Adrenal gland (tissue), 12 donors: ENCODE measurements around the gene RYR2. TPM values are rescaled to one million over a fixed set of nuclear protein-coding genes. Genes with fewer than 3 reads are reported as not detected.
"Not testable (repeated sequence)": the region's sequence is repeated elsewhere in the genome, so short reads cannot be mapped to it uniquely, and the experiment has no call there.

Source experiments
- DNase-seq, 7 donors: peaks; one replicate each; pipeline ENCODE4 v3.0.0-alpha.2; 2019 to 2020
- H3K27ac ChIP-seq, 5 donors: fragments of 200-600 bp; sonication (generic) in 4 of 5; 1 replicate in 3 of 5; 2 replicates in 2 of 5; pipeline versions ENCODE4 v1.5.1 to v1.8.0; 2016 to 2020; ENCODE audit warnings: mild to moderate bottlenecking in 1 of 5
- H3K27me3 ChIP-seq: fragments of 200-600 bp; 2 replicates; pipeline ENCODE4 v1.8.0; 2021
- H3K36me3 ChIP-seq, 2 donors: fragments of 200-600 bp; replicated peaks in 1 of 2; 1 replicate in 1 of 2; 2 replicates in 1 of 2; pipeline versions ENCODE4 v1.5.1 to v1.8.0; 2018 to 2022
- H3K4me1 ChIP-seq, 2 donors: fragments of 200-600 bp; replicated peaks in 1 of 2; 1 replicate in 1 of 2; 2 replicates in 1 of 2; pipeline versions ENCODE4 v1.5.1 to v1.8.0; 2018 to 2021
- H3K4me3 ChIP-seq, 4 donors: fragments of 200-600 bp; sonication (generic) in 3 of 4; one replicate each; pipeline ENCODE4 v1.5.1; 2016 to 2018
- H3K9me3 ChIP-seq, 3 donors: fragments of 200-600 bp; sonication (generic) in 1 of 3; replicated peaks in 1 of 3; 1 replicate in 2 of 3; 2 replicates in 1 of 3; pipeline versions ENCODE4 v1.5.1 to v1.8.0; 2016 to 2021
- CTCF ChIP-seq, 6 experiments: fragments of 450-650 bp in 4 of 6; fragments of 200-600 bp in 2 of 6; sonication (generic) in 1 of 6; IDR thresholded peaks; 1 replicate in 5 of 6; 2 replicates in 1 of 6; pipeline versions ENCODE4 v1.5.1 to v1.8.0; 2016 to 2021; ENCODE audit warnings: antibody characterized with exemption in 6 of 6, mild to moderate bottlenecking in 2 of 6, moderate library complexity in 1 of 6
- POLR2A ChIP-seq, 2 donors: fragments of 450-650 bp; IDR thresholded peaks; one replicate each; pipeline ENCODE4 v1.6.1; 2017; ENCODE audit warnings: antibody characterized with exemption in 2 of 2, mild to moderate bottlenecking in 2 of 2, moderate library complexity in 1 of 2
- WGBS, 4 donors: extraction: QIAGEN DNeasy Blood & Tissue Kit in 2 of 4; methylation state at CpG; one replicate each; pipeline versions ENCODE4 v1.1.5 to v1.1.7; 2013 to 2017; 5-methylcytosine and 5-hydroxymethylcytosine counted together
- intact Hi-C, 2 donors: fragments of 100-400 bp; cut with DNase I; formaldehyde crosslinking; loops; one replicate each; pipeline versions ENCODE4 v1.14.1 to v1.15.0; 2022 to 2023
- polyA plus RNA-seq, 3 donors: library from polyadenylated mRNA; stranded (reverse); fragments of 200-250 nt in 2 of 3; fragments of 350-450 nt in 1 of 3; fragmentation: Illumina TruSeq in 1 of 3; extraction: RNeasy Lipid Tissue Mini Kit (QIAGEN cat#74804) in 1 of 3; gene quantifications; one replicate each; pipeline ENCODE4 v1.2.3, GENCODE V29; 2013 to 2014
- total RNA-seq, 9 donors: library from RNA; depleted of rRNA in 4 of 9; stranded (reverse); fragments of >200 nt in 4 of 9; fragments of 120-200 nt in 1 of 9; fragmentation: NEBNext Ultra II Directional in 1 of 9; extraction: Animal tissue kit (Norgen Biotek cat#: 25700) in 1 of 9; gene quantifications; one replicate each; pipeline versions ENCODE4 v1.1.0 to v1.2.4, GENCODE V29; 2013 to 2023
- donor health status: healthy with polysubstance abuse.
- donor health status: Bipolar disorder and iron deficiency.
- donor health status: DM: yes; HTN: yes; CAD: no.
- donor health status: DM: no; HTN: no; CAD: no.
- donor health status: DM: no; HTN: no; CAD: no.
- donor health status: DM: yes; HTN: yes; CAD: no.

The RYR2 gene
- total and polyA plus RNA-seq, 12 donors, result 0.07 to 6.3 (median 0.18) TPM; not detected in 1

- no peaks in the 10 kb centered on the region for H3K9me3 ChIP-seq
- H3K4me1 ChIP-seq, result no peaks in the 10 kb centered on the region
- WGBS, 4 donors, result 58 to 66% (median 60%) methylated on average over 2 of the region's 2 CpGs
- H3K4me3 ChIP-seq, result no peak overlapping the region
- no peaks in the 10 kb centered on the region for H3K36me3 ChIP-seq
- peaks cover 4% of the 10 kb centered on the region for H3K27me3 ChIP-seq
- intact Hi-C loops, result no loop called here
- TF ChIP-seq CTCF (IDR thresholded peaks at IDR 0.05) (no peak), POLR2A (IDR thresholded peaks at IDR 0.05) (no peak)
- DNase-seq, result no peak
- H3K27ac ChIP-seq, result no peak overlapping the region
These were observed 770.1 kb downstream of the RYR2 start for GRCh38 chr1:237812061-237812460.

- TF ChIP-seq POLR2A (IDR thresholded peaks at IDR 0.05) (no peak), CTCF (IDR thresholded peaks at IDR 0.05) (peak in 1 of 6 experiments; percentile 40)
- WGBS, 4 donors, result 38 to 42% (median 41%) methylated on average over 5 of the region's 5 CpGs
- Histone ChIP-seq H3K27me3 (no peaks in the 10 kb centered on the region), H3K4me3 (no peak overlapping the region), H3K9me3 (no peaks in the 10 kb centered on the region), H3K4me1 (no peaks in the 10 kb centered on the region), H3K36me3 (no peaks in the 10 kb centered on the region), H3K27ac (no peak overlapping the region)
- no peak for DNase-seq
- intact Hi-C loops, result no loop called here
These were observed 772.4 kb downstream of the RYR2 start for GRCh38 chr1:237814319-237814924.

GRCh38 chr1:237817277-237817676 is 775.3 kb downstream of the RYR2 start:
- Histone ChIP-seq H3K4me1 (no peaks in the 10 kb centered on the region), H3K36me3 (no peaks in the 10 kb centered on the region), H3K27ac (no peak overlapping the region), H3K27me3 (no peaks in the 10 kb centered on the region), H3K4me3 (no peak overlapping the region), H3K9me3 (no peaks in the 10 kb centered on the region)
- TF ChIP-seq POLR2A (IDR thresholded peaks at IDR 0.05) (no peak), CTCF (IDR thresholded peaks at IDR 0.05) (no peak)
- WGBS, 4 donors, result 20 to 27% (median 22%) methylated on average over 1 of the region's 1 CpG
- intact Hi-C loops, result no loop called here
- no peak for DNase-seq

- WGBS, 4 donors, result 70 to 93% (median 86%) methylated on average over 4 to 9 of the region's 9 CpGs
- H3K4me1 ChIP-seq, H3K27ac ChIP-seq, H3K27me3 ChIP-seq, H3K36me3 ChIP-seq, intact Hi-C loops, DNase-seq, H3K9me3 ChIP-seq, H3K4me3 ChIP-seq: not testable (repeated sequence)
These were observed 778.6 kb downstream of the RYR2 start for GRCh38 chr1:237820634-237821033.

- H3K4me1 ChIP-seq, result no peaks in the 10 kb centered on the region
- no peak overlapping the region for H3K4me3 ChIP-seq
- DNase-seq, result no peak
- WGBS, 4 donors, result 28 to 46% (median 38%) methylated on average over 7 of the region's 7 CpGs
- H3K9me3 ChIP-seq, result no peaks in the 10 kb centered on the region
- no peaks in the 10 kb centered on the region for H3K27me3 ChIP-seq
- intact Hi-C loops, result no loop called here
- H3K27ac ChIP-seq, result no peak overlapping the region
- TF ChIP-seq POLR2A (IDR thresholded peaks at IDR 0.05), result no peak
- TF ChIP-seq CTCF (IDR thresholded peaks at IDR 0.05), result no peak
- no peaks in the 10 kb centered on the region for H3K36me3 ChIP-seq
These were observed 790.9 kb downstream of the RYR2 start for GRCh38 chr1:237832858-237833257.
